Mammary epithelial cell (primary cell): ENCODE measurements around the gene RAB33A.

Experiments used
- EZH2 ChIP-seq: IDR thresholded peaks from 2 replicates; pipeline ENCODE4 v1.6.1; 2012; ENCODE audit warnings: low read length, inconsistent platforms, borderline replicate concordance
- TF ChIP-seq, protein P1 (sequence below), 2 donors: IDR thresholded peaks in 1 of 2; conservative IDR thresholded peaks in 1 of 2; 2 replicates each; pipeline ENCODE4 v1.5.1; 2011 to 2012; ENCODE audit warnings: inconsistent platforms in 2 of 2, low read length in 2 of 2, mild to moderate bottlenecking in 2 of 2, control low read depth in 1 of 2, low read depth in 1 of 2; ENCODE audit not compliant: insufficient read depth in 1 of 2; ENCODE audit errors: extremely low read depth in 1 of 2

DNA sequence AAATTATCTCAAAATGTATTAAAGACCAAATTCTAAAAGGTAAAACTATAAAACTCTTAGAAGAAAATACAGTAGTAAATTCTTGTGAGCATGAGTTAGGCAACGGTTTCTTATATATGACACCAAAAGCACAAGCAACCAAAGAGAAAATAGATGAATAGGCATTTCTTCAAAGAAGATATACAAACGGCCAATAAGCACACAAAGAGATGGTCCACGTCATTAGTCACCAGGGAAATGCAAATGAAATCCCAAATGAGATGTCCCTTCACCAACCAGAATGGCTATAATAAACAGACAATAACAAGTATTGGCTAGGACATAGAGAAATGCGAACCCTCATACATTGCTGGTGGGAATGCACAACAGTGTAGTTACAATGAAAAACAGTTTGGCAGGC lies 44.6 kb downstream of the RAB33A start:
- TF ChIP-seq, protein P1, sequence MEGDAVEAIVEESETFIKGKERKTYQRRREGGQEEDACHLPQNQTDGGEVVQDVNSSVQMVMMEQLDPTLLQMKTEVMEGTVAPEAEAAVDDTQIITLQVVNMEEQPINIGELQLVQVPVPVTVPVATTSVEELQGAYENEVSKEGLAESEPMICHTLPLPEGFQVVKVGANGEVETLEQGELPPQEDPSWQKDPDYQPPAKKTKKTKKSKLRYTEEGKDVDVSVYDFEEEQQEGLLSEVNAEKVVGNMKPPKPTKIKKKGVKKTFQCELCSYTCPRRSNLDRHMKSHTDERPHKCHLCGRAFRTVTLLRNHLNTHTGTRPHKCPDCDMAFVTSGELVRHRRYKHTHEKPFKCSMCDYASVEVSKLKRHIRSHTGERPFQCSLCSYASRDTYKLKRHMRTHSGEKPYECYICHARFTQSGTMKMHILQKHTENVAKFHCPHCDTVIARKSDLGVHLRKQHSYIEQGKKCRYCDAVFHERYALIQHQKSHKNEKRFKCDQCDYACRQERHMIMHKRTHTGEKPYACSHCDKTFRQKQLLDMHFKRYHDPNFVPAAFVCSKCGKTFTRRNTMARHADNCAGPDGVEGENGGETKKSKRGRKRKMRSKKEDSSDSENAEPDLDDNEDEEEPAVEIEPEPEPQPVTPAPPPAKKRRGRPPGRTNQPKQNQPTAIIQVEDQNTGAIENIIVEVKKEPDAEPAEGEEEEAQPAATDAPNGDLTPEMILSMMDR (conservative IDR thresholded peaks at IDR 0.05 in 1 of 2, IDR thresholded peaks at IDR 0.05 in 1 of 2; ENCODE audit: extremely low read depth in 1 of 2, insufficient read depth in 1 of 2, low read depth in 1 of 2, low read length in 2 of 2) = no peak
- TF ChIP-seq EZH2 = no peak
